Measurements from ENCODE around the gene BBS7. TPM values are rescaled to one million over a fixed set of nuclear protein-coding genes. Genes with fewer than 3 reads are reported as not detected.

The BBS7 gene
- total and polyA plus RNA-seq, 2 of the 13 experiments (the other 11 are each of a cell fraction or from before 2014, with no cell fraction given) = 9.0 to 15.7 TPM

DNA sequence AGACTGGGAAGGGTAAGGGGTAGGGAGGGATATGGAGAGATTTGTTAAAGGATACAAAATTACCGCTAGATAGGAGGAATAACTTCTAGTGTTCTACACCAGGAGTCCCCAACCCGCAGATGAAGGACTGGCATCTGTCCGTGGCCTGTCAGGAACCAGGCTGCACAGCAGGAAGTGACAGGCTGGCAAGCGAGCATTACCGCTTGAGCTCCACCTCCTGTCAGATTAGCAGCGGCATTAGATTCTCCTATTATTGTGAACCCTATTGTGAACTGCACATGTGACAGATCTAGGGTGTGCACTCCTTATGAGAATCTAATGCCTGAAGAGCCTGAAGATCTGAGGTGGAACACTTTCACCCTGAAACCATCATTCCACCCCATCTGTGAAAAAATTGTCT lies 27.9 kb upstream of the BBS7 start:
- DNase-seq (ENCODE audit: low spot score) = no peak
- no peaks in the 10 kb centered on the region for H3K36me3 ChIP-seq (replicated peaks in 1 of 2; ENCODE audit: control insufficient read depth in 1 of 2, insufficient read depth in 2 of 2, low read length in 2 of 2)
- in situ Hi-C loops (cut with HindIII; ENCODE audit: extremely low pct_ligation_motif_present, low pct_unique_long_range_greater_than_20kb) = no loop called here
- H3K9me3 ChIP-seq (ENCODE audit: low read length) = no peaks in the 10 kb centered on the region
- H4K20me1 ChIP-seq (ENCODE audit: insufficient read depth, low read length) = no peaks in the 10 kb centered on the region
- intact Hi-C loops (cut with micrococcal nuclease; ENCODE audit: unreplicated experiment) = loop anchor here (2.0 kb wide), 1 partner anchor 327 kb away; no protein-coding TSS in a partner anchor
- H3K4me3 ChIP-seq (replicated peaks in 1 of 3; ENCODE audit: insufficient read depth in 1 of 3, low read depth in 2 of 3, low read length in 3 of 3) = no peak overlapping the region
- no peak overlapping the region for H3K27ac ChIP-seq (ENCODE audit: extremely low read length, insufficient read depth, low read length)
- H3K4me1 ChIP-seq (ENCODE audit: insufficient read depth, low read length) = no peaks in the 10 kb centered on the region
- H3K79me2 ChIP-seq (ENCODE audit: insufficient read depth, low read length) = no peaks in the 10 kb centered on the region
- H3K27me3 ChIP-seq (ENCODE audit: control insufficient read depth in 1 of 2, insufficient read depth in 2 of 2, low read length in 2 of 2) = no peaks in the 10 kb centered on the region
- ATAC-seq = peak; percentile 66
- no peak overlapping the region for H3K9ac ChIP-seq (ENCODE audit: insufficient read depth, low read depth, low read length)
- ChIA-PET POLR2A (no interaction called here), CTCF (ENCODE audit: low intra/inter-chr PET ratio, low total read pairs) (no interaction called here)
- BruUV-seq (replicated peaks) = no TSS peak
- WGBS (ENCODE audit: low lambda C conversion rate) = 0% methylated on average over 6 of the region's 6 CpGs
- H2AFZ ChIP-seq (ENCODE audit: low read length) = no peak overlapping the region
- no peak for FAIRE-seq
- no peak overlapping the region for H3K4me2 ChIP-seq (ENCODE audit: low read depth, low read length)
- TF ChIP-seq, protein P1, sequence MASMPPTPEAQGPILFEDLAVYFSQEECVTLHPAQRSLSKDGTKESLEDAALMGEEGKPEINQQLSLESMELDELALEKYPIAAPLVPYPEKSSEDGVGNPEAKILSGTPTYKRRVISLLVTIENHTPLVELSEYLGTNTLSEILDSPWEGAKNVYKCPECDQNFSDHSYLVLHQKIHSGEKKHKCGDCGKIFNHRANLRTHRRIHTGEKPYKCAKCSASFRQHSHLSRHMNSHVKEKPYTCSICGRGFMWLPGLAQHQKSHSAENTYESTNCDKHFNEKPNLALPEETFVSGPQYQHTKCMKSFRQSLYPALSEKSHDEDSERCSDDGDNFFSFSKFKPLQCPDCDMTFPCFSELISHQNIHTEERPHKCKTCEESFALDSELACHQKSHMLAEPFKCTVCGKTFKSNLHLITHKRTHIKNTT (CRISPR knock-in tag; IDR thresholded peaks at IDR 0.05) = no peak
- TF ChIP-seq HNRNPLL (IDR thresholded peaks at IDR 0.05; ENCODE audit: low read depth, low read length, poor library complexity, severe bottlenecking) = no peak
- TF ChIP-seq, protein P2, sequence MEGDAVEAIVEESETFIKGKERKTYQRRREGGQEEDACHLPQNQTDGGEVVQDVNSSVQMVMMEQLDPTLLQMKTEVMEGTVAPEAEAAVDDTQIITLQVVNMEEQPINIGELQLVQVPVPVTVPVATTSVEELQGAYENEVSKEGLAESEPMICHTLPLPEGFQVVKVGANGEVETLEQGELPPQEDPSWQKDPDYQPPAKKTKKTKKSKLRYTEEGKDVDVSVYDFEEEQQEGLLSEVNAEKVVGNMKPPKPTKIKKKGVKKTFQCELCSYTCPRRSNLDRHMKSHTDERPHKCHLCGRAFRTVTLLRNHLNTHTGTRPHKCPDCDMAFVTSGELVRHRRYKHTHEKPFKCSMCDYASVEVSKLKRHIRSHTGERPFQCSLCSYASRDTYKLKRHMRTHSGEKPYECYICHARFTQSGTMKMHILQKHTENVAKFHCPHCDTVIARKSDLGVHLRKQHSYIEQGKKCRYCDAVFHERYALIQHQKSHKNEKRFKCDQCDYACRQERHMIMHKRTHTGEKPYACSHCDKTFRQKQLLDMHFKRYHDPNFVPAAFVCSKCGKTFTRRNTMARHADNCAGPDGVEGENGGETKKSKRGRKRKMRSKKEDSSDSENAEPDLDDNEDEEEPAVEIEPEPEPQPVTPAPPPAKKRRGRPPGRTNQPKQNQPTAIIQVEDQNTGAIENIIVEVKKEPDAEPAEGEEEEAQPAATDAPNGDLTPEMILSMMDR (CRISPR knock-in tag; IDR thresholded peaks at IDR 0.05) = no peak
- TF ChIP-seq RXRA (CRISPR knock-in tag; IDR thresholded peaks at IDR 0.05) = no peak
- TF ChIP-seq ZFP36L1 (CRISPR knock-in tag; IDR thresholded peaks at IDR 0.05) = no peak
- TF ChIP-seq, protein P3, sequence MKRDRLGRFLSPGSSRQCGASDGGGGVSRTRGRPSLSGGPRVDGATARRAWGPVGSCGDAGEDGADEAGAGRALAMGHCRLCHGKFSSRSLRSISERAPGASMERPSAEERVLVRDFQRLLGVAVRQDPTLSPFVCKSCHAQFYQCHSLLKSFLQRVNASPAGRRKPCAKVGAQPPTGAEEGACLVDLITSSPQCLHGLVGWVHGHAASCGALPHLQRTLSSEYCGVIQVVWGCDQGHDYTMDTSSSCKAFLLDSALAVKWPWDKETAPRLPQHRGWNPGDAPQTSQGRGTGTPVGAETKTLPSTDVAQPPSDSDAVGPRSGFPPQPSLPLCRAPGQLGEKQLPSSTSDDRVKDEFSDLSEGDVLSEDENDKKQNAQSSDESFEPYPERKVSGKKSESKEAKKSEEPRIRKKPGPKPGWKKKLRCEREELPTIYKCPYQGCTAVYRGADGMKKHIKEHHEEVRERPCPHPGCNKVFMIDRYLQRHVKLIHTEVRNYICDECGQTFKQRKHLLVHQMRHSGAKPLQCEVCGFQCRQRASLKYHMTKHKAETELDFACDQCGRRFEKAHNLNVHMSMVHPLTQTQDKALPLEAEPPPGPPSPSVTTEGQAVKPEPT (CRISPR knock-in tag; IDR thresholded peaks at IDR 0.05; ENCODE audit: low read depth) = no peak
- no peak for TF ChIP-seq KLF12 (CRISPR knock-in tag; IDR thresholded peaks at IDR 0.05; ENCODE audit: borderline replicate concordance)
- TF ChIP-seq ZNF775 (CRISPR knock-in tag; IDR thresholded peaks at IDR 0.05; ENCODE audit: borderline replicate concordance) = no peak
- TF ChIP-seq, protein P4, sequence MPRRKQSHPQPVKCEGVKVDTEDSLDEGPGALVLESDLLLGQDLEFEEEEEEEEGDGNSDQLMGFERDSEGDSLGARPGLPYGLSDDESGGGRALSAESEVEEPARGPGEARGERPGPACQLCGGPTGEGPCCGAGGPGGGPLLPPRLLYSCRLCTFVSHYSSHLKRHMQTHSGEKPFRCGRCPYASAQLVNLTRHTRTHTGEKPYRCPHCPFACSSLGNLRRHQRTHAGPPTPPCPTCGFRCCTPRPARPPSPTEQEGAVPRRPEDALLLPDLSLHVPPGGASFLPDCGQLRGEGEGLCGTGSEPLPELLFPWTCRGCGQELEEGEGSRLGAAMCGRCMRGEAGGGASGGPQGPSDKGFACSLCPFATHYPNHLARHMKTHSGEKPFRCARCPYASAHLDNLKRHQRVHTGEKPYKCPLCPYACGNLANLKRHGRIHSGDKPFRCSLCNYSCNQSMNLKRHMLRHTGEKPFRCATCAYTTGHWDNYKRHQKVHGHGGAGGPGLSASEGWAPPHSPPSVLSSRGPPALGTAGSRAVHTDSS (CRISPR knock-in tag; conservative IDR thresholded peaks at IDR 0.05) = no peak
- TF ChIP-seq, protein P5, sequence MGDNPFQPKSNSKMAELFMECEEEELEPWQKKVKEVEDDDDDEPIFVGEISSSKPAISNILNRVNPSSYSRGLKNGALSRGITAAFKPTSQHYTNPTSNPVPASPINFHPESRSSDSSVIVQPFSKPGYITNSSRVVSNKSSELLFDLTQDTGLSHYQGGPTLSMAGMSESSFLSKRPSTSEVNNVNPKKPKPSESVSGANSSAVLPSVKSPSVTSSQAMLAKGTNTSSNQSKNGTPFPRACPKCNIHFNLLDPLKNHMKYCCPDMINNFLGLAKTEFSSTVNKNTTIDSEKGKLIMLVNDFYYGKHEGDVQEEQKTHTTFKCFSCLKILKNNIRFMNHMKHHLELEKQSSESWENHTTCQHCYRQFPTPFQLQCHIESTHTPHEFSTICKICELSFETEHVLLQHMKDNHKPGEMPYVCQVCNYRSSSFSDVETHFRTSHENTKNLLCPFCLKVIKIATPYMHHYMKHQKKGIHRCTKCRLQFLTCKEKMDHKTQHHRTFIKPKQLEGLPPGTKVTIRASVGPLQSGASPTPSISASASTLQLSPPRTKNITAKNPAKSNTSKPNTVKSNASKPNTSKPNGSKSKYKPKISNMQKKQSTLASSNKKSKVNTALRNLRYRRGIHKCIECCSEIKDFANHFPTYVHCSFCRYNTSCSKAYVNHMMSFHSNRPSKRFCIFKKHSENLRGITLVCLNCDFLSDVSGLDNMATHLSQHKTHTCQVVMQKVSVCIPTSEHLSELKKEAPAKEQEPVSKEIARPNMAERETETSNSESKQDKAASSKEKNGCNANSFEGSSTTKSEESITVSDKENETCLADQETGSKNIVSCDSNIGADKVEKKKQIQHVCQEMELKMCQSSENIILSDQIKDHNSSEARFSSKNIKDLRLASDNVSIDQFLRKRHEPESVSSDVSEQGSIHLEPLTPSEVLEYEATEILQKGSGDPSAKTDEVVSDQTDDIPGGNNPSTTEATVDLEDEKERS (CRISPR knock-in tag; IDR thresholded peaks at IDR 0.05) = no peak
- TF ChIP-seq JUN (CRISPR knock-in tag; IDR thresholded peaks at IDR 0.05) = no peak
- TF ChIP-seq CENPX (CRISPR knock-in tag; IDR thresholded peaks at IDR 0.05) = no peak

Measured in HepG2 (cell line).